NT2/D1 (cell line): Measurements from ENCODE around the gene BYSL.

Experiments used
- DNase-seq: peaks from one replicate; pipeline ENCODE4 v3.0.0-alpha.2; 2011; ENCODE audit warnings: low read depth, low spot score
- H3K27me3 ChIP-seq: 2 replicates; pipeline ENCODE4 v1.6.0; 2011; ENCODE audit warnings: mild to moderate bottlenecking; ENCODE audit not compliant: insufficient read length, insufficient read depth
- H3K36me3 ChIP-seq: 2 replicates; pipeline ENCODE4 v1.6.1; 2011; ENCODE audit warnings: mild to moderate bottlenecking, low read length, mixed read lengths; ENCODE audit not compliant: insufficient read depth, insufficient read length
- H3K4me1 ChIP-seq: 2 replicates; pipeline ENCODE4 v1.5.1; 2011; ENCODE audit not compliant: insufficient read depth, insufficient read length
- H3K4me3 ChIP-seq: 2 replicates; pipeline ENCODE4 v1.5.1; 2011; ENCODE audit warnings: low read depth; ENCODE audit not compliant: insufficient read length
- H3K9ac ChIP-seq: 2 replicates; pipeline ENCODE4 v1.6.0; 2011; ENCODE audit warnings: low read depth; ENCODE audit not compliant: insufficient read length
- H3K9me3 ChIP-seq: 2 replicates; pipeline ENCODE4 v1.5.1; 2011; ENCODE audit warnings: mild to moderate bottlenecking, low read length; ENCODE audit not compliant: insufficient read depth
- SUZ12 ChIP-seq: IDR thresholded peaks from 2 replicates; pipeline ENCODE4 v1.6.1; 2011; ENCODE audit not compliant: insufficient read length, insufficient read depth; ENCODE audit errors: extremely low read depth
- YY1 ChIP-seq: IDR thresholded peaks from 2 replicates; pipeline ENCODE4 v1.6.1; 2011; ENCODE audit not compliant: insufficient read length, insufficient read depth
- ZNF274 ChIP-seq: IDR thresholded peaks from 2 replicates; pipeline ENCODE4 v1.6.1; 2011; ENCODE audit warnings: mild to moderate bottlenecking, low read depth, low read length

The BYSL gene

DNA sequence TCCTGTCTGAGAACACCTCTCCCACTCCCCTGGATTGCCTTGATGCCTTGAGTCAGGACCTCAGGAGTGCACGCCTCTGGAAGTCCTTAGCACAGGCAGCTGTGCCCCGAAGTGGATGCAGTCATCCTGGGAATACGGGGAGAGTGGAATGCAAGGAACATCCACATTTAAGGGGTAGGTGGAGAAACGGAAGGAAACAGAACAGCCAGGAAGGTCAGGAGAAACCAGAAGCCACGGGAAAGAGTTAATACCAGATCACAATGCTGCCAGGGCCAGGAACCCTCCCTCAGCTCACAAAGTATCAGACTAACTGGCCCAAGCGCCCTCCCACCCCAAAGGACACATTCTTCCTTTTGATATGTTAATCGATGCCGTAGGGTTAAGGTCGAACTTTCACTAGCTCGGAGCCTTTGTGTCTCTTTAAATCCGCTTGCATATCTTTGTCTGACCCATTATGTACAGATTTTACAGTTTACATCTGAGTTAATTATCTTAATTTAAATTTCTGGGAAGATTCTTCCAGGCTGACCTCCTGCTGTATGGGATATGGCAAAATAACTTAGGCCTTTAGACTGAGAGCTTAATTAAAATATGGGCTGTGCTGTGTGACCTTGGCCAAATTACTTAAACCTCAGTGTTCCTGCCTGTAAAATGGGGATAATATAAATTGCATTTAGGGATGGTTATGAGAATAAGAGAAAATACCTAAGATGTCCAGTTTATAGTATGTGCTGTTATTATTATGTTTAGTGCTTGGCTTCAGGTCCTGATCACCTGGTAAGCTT is 44.3 kb downstream of the BYSL start:
- peak; percentile 93 for DNase-seq
- Histone ChIP-seq H3K36me3 (no peaks in the 10 kb centered on the region), H3K27me3 (no peaks in the 10 kb centered on the region), H3K4me1 (peaks cover 8% of the 10 kb centered on the region), H3K4me3 (no peak overlapping the region), H3K9ac (peak overlapping the region; percentile 37), H3K9me3 (no peaks in the 10 kb centered on the region)
- TF ChIP-seq YY1 (no peak), ZNF274 (no peak), SUZ12 (no peak)

DNA sequence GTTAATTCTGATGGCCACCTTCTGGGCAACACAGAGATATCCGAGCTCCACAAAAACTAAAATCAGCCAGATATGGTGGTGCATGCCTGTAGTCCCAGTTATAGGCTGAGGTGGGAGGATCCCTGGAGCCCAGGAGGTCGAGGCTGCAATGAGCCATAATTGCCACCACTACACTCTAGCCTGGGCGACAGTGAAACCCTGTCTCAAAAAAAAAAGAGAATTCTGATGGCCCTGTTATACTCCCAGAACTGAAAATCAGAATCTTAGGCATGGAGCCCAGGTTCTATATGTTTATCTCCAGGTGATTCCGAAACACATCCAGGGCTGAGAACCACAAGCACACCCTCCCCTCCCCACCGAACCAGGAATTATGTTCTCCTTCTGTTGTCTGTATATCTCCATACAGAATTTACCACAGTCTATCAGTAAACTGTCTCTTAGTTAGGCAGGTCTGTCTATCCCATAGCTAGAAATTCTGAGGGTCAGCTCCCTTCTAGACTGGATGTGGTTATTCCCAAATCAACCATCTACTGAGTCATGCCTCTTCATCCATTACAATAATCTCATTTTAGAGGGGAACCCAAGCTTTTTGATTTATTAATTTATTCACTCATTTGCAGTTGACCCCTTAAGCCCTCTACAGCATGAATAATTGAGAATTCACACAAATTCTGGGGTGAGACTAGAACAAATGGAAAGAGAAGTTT is 45.1 kb downstream of the BYSL start:
- TF ChIP-seq ZNF274: no peak
- no peak for TF ChIP-seq SUZ12
- TF ChIP-seq YY1: no peak
- no peak overlapping the region for H3K9ac ChIP-seq
- H3K36me3 ChIP-seq: no peaks in the 10 kb centered on the region

DNA sequence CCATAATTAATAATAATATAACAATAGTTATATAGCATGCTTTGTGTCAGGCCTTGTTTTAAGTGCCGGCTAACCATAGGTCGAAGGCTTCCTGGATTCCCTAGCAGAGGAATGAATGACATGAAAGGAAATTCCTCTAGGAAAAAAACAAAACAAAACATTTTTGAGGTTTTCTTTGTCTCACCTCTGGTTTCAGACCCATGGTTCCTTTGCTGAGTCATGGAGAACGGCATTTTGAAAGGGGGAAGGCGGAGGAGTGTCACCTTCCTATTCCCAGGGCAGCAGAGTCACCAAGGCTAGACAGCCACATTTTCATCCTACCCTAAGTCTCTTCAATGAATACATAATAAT is 45.6 kb downstream of the BYSL start:
- no peaks in the 10 kb centered on the region for H3K27me3 ChIP-seq
- no peak overlapping the region for H3K9ac ChIP-seq
- H3K9me3 ChIP-seq: no peaks in the 10 kb centered on the region
- TF ChIP-seq YY1: no peak
- TF ChIP-seq ZNF274: no peak
- TF ChIP-seq SUZ12: no peak
- H3K4me1 ChIP-seq: peaks cover 6% of the 10 kb centered on the region
- H3K4me3 ChIP-seq: no peak overlapping the region
- H3K36me3 ChIP-seq: no peaks in the 10 kb centered on the region
- DNase-seq: peak; percentile 42

More for the DNA sequence above, 45.1 kb downstream of the BYSL start:
- Histone ChIP-seq H3K9me3 (no peaks in the 10 kb centered on the region), H3K4me1 (peaks cover 8% of the 10 kb centered on the region), H3K4me3 (no peak overlapping the region), H3K27me3 (no peaks in the 10 kb centered on the region)
- DNase-seq: no peak

- Histone ChIP-seq H3K4me1 (peaks cover 6% of the 10 kb centered on the region), H3K4me3 (no peak overlapping the region), H3K9ac (peak overlapping the region; percentile 26)
Measured at GRCh38 chr6:41967312-41968287, 46.3 kb downstream of the BYSL start.

GRCh38 chr6:41970436-41970846 is 49.1 kb downstream of the BYSL start:
- H3K9me3 ChIP-seq: no peaks in the 10 kb centered on the region
- DNase-seq: no peak
- no peaks in the 10 kb centered on the region for H3K4me1 ChIP-seq
- no peak for TF ChIP-seq ZNF274
- TF ChIP-seq YY1: no peak
- no peak for TF ChIP-seq SUZ12
- no peak overlapping the region for H3K4me3 ChIP-seq
- H3K36me3 ChIP-seq: no peaks in the 10 kb centered on the region
- H3K9ac ChIP-seq: no peak overlapping the region
- H3K27me3 ChIP-seq: no peaks in the 10 kb centered on the region

More at GRCh38 chr6:41967312-41968287, 46.3 kb downstream of the BYSL start:
- Histone ChIP-seq H3K9me3 (no peaks in the 10 kb centered on the region), H3K27me3 (no peaks in the 10 kb centered on the region), H3K36me3 (no peaks in the 10 kb centered on the region)
- TF ChIP-seq ZNF274: no peak
- TF ChIP-seq YY1: no peak
- DNase-seq: no peak

- H3K4me1 ChIP-seq: no peaks in the 10 kb centered on the region
- H3K9me3 ChIP-seq: no peaks in the 10 kb centered on the region
Measured at GRCh38 chr6:41972826-41973225, 51.5 kb downstream of the BYSL start.

More at GRCh38 chr6:41972826-41973225, 51.5 kb downstream of the BYSL start:
- no peak overlapping the region for H3K4me3 ChIP-seq
- no peak overlapping the region for H3K9ac ChIP-seq
- H3K27me3 ChIP-seq: no peaks in the 10 kb centered on the region
- no peak for DNase-seq
- H3K36me3 ChIP-seq: no peaks in the 10 kb centered on the region
- TF ChIP-seq YY1 (no peak), ZNF274 (no peak), SUZ12 (no peak)
